HUES64 (cell line): Measurements from ENCODE around the gene ATG5.

Source experiments
- H3K27ac ChIP-seq: 2 replicates; pipeline ENCODE4 v1.7.0; 2013; ENCODE audit warnings: low read depth, low read length, inconsistent platforms
- H3K27me3 ChIP-seq: 2 replicates; pipeline ENCODE4 v1.6.1; 2013; ENCODE audit warnings: mild to moderate bottlenecking, low read length; ENCODE audit not compliant: insufficient read depth
- H3K36me3 ChIP-seq: 2 replicates; pipeline ENCODE4 v1.6.1; 2013; ENCODE audit warnings: mild to moderate bottlenecking, low read length; ENCODE audit not compliant: insufficient read depth
- H3K4me1 ChIP-seq: 2 replicates; pipeline ENCODE4 v1.6.1; 2013; ENCODE audit warnings: mild to moderate bottlenecking, low read length, moderate library complexity; ENCODE audit not compliant: insufficient read depth
- H3K4me3 ChIP-seq: 2 replicates; pipeline ENCODE4 v1.5.1; 2013; ENCODE audit warnings: mild to moderate bottlenecking, low read length, moderate library complexity
- H3K9ac ChIP-seq: 2 replicates; pipeline ENCODE4 v1.6.1; 2013; ENCODE audit warnings: mild to moderate bottlenecking, low read depth, low read length
- H3K9me3 ChIP-seq: 2 replicates; pipeline ENCODE4 v1.6.1; 2013; ENCODE audit warnings: low read depth, low read length; ENCODE audit not compliant: insufficient read depth
- WGBS: fragments of 150-250, 120-280 bp; methylation state at CpG from one replicate; pipeline ENCODE4 v1.1.7; 2013; ENCODE audit warnings: missing lambda C conversion rate; 5-methylcytosine and 5-hydroxymethylcytosine counted together

The ATG5 gene

DNA sequence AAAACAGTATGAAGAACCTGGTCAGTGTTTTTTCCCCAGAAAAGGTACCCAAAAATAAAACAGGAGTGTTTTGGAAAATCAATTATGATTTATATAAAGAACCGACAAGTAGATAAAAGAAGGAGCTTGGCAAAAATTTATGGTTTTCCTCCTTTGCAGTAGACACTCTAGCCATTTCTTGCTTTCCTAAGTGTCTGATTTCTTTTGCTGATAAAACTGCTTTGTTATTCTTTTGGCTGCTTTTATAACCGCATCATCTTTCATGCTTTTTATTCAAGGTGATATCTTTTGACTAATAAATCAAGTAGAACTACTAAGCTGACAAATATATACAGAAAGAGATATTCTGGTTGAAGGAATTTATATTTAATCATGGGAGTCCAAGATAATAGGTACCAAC is 16.6 kb downstream of the ATG5 start:
- Histone ChIP-seq H3K9me3 (no peaks in the 10 kb centered on the region), H3K4me3 (no peak overlapping the region), H3K27ac (no peak overlapping the region), H3K27me3 (no peaks in the 10 kb centered on the region), H3K36me3 (peaks cover 34% of the 10 kb centered on the region), H3K4me1 (peaks cover 9% of the 10 kb centered on the region; the same call in 1 of the 2 replicates), H3K9ac (no peak overlapping the region)
- 90% methylated on average over 2 of the region's 2 CpGs for WGBS

DNA sequence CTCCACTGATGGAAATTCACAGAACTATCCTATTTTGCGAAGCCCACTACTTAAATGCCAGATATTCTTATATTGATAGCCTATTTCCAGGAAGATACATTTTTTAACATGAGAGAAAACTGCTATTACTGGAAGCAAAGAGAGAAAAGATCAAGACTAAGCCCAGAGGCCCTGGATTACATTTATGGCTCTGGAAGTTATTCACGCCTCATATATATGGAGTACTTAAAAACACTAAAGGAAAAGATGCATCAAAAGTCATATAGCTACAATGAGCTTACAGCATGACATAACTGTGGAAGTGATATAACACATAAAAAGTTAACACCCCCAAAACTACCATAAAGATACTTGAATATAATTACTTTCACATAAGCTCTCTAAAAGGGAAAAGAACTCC is 19.8 kb downstream of the ATG5 start:
- peaks cover 9% of the 10 kb centered on the region; the same call in 1 of the 2 replicates for H3K4me1 ChIP-seq
- H3K36me3 ChIP-seq = peaks cover 20% of the 10 kb centered on the region
- H3K4me3 ChIP-seq = no peak overlapping the region
- H3K27me3 ChIP-seq = no peaks in the 10 kb centered on the region
- 100% methylated on average over 1 of the region's 2 CpGs for WGBS
- no peak overlapping the region for H3K9ac ChIP-seq
- H3K27ac ChIP-seq = no peak overlapping the region
- H3K9me3 ChIP-seq = no peaks in the 10 kb centered on the region

DNA sequence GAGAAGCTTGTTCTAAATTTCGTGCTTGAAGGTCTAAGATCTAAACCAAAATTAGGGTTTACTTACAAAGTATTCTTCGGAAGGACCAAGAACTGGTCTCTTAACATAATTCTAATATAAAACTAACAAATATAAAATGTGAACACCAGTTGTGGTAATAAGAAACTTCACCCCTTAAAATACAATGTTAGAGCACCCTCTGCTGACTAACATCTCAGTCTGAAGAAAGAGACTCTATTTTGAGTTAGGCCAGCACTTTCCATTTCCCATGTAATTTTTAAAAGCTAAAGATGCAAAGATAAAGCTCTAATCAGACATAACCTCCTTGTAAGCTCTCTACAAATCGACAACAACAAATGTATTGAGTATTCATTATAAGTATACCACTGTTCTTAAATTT is 24.6 kb downstream of the ATG5 start:
- whole genome bisulfite sequencing = 95% methylated on average over 2 of the region's 3 CpGs
- no peak overlapping the region for H3K27ac ChIP-seq
- H3K4me3 ChIP-seq = no peak overlapping the region
- no peaks in the 10 kb centered on the region for H3K36me3 ChIP-seq
- H3K9me3 ChIP-seq = no peaks in the 10 kb centered on the region
- H3K4me1 ChIP-seq = no peaks in the 10 kb centered on the region
- no peak overlapping the region for H3K9ac ChIP-seq
- H3K27me3 ChIP-seq = no peaks in the 10 kb centered on the region

DNA sequence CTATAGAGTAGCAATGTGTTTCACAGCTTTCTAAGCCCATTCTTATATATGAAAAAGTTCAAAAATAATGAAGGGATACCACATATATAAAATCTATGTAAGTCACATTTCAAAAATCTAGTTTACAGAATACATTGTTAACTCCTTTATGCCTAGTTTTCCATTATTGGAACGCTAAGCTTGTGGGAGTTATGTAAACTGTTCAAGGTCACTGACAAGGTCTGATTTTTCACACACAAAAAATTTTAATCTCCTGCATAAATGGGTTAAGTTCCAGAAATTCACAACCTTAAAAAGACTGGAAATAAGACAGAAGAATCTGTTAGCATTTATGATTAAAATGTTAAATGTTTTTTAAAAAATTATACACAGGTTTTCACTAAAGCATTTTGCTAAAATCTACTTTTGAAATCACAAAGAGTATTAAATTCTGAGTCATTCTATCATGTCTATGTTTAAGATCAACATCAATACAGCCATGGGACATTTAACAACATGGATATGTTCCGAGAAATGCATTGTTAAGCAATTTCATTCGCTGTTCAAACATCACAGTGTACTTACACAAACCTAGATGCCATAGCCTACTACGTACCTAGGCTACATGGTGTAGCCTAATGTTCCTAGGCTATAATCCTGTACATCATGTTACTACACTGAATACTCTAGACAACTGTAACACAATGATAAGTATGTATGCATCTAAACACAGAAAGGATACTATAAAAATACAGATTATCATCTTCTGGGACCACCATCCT is 25.4 kb downstream of the ATG5 start:
- Histone ChIP-seq H3K27me3 (no peaks in the 10 kb centered on the region), H3K36me3 (no peaks in the 10 kb centered on the region), H3K4me1 (no peaks in the 10 kb centered on the region), H3K9ac (no peak overlapping the region), H3K9me3 (no peaks in the 10 kb centered on the region), H3K4me3 (no peak overlapping the region), H3K27ac (no peak overlapping the region)
- 98% methylated on average over 3 of the region's 4 CpGs for WGBS

DNA sequence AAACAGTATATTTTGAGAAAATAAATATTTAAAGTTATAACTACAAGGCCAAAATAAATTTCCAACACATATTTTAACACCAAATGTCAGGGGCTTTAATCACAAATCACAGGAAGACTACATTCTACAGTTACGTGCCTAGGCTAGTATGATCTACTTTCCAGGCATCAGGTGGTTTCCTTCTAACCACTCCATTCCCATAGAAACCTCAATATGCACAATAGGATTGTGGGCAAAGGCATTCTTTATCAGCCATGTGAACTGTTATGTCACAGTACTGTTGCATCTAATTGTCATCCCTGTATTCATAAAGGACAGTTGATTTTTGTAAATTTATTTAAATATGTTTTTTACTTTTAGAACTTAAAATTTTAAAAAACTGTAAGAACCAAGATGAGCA is 32.4 kb downstream of the ATG5 start:
- Histone ChIP-seq H3K27me3 (no peaks in the 10 kb centered on the region), H3K9me3 (no peaks in the 10 kb centered on the region), H3K9ac (no peak overlapping the region), H3K27ac (no peak overlapping the region), H3K4me1 (no peaks in the 10 kb centered on the region), H3K36me3 (peaks cover 29% of the 10 kb centered on the region), H3K4me3 (no peak overlapping the region)
- 92% methylated on average over 1 of the region's 1 CpG for WGBS

DNA sequence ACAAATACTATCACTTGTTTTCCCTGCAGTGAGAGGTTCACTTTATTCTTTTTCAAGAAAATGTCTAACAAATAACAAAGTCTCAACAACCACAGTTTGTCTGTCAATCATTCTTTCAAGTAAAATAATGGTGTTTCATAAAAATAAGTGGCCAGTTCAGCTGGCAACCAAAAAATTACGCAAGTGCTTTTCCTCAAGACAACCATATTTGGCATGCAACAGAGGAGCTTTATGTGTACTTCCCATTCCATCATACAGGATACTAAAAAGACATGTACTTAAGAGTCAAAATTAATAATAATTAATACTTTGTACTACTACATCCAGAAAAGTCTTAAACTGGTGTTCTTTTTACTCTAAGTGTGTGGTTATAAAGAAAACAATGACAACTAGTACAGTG is 34.6 kb downstream of the ATG5 start:
- Histone ChIP-seq H3K9ac (no peak overlapping the region), H3K27ac (no peak overlapping the region), H3K4me1 (peaks cover 12% of the 10 kb centered on the region), H3K27me3 (no peaks in the 10 kb centered on the region), H3K9me3 (no peaks in the 10 kb centered on the region), H3K36me3 (peaks cover 29% of the 10 kb centered on the region), H3K4me3 (no peak overlapping the region)
- WGBS = 100% methylated on average over 1 of the region's 1 CpG

DNA sequence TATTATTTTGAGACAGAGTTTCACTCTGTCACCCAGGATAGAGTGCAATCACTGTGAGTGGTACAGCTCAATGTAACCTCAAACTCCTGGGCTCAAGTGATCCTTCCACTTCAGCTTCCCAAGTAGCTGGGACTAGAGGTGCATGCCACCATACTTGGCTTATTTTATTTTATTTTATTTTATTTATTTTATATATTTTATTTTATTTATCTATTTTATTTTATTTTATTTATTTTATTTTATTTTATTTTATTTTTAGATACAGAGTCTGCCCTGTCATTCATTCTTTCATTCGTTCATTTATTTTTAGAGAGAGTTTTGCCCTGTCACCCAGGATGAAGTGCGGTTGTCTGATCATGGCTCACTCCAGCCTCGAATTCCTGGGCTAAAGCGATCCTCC is 35.5 kb downstream of the ATG5 start:
- Histone ChIP-seq H3K4me1 (peaks cover 12% of the 10 kb centered on the region), H3K27ac (no peak overlapping the region), H3K36me3 (peaks cover 29% of the 10 kb centered on the region), H3K27me3 (no peaks in the 10 kb centered on the region), H3K9me3 (no peaks in the 10 kb centered on the region), H3K9ac (no peak overlapping the region), H3K4me3 (no peak overlapping the region)
- WGBS = 98% methylated on average over 4 of the region's 4 CpGs

DNA sequence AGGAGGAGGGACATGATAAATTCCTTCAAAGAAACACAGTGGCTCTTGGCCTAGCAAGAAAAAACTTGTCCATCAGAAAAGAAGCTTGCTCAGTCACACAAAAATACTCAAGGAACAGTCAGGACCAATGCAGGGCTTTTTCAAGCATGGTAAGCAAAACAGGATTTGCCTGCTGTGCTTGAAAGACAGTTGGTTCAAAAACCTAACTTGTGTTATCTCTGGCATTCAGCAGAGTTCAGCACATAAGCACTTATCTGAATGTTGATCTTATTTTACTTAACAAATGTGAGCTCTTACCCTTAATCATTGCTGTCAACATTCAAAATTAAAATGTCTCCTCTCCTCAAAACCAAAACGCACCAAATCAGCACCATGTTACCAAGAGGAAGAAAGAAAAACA is 38.3 kb downstream of the ATG5 start:
- Histone ChIP-seq H3K9ac (no peak overlapping the region), H3K36me3 (peaks cover 20% of the 10 kb centered on the region), H3K27me3 (no peaks in the 10 kb centered on the region), H3K4me3 (no peak overlapping the region), H3K4me1 (peaks cover 12% of the 10 kb centered on the region), H3K9me3 (no peaks in the 10 kb centered on the region), H3K27ac (no peak overlapping the region)
- WGBS = 80% methylated on average over 1 of the region's 1 CpG

DNA sequence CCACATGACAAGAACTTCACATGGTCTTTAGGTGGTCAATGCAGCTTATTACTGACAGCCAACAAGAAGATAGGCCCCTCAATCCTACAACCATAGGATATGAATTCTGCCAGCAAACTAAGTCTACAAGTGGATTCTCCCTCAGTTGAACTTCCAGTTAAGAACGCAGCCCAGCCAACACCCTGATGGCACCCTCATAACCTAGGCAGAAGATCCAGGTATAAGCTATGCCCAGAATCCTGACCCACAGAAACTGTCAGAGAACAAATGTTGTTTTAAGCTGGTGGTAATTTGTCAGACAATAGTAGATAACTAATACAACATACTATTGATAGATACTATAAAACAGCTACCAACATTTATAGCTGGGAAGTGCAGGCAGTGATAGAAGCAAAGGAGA is 38.8 kb downstream of the ATG5 start:
- Histone ChIP-seq H3K9me3 (no peaks in the 10 kb centered on the region), H3K9ac (no peak overlapping the region), H3K4me1 (peaks cover 12% of the 10 kb centered on the region), H3K4me3 (no peak overlapping the region), H3K27ac (no peak overlapping the region), H3K36me3 (peaks cover 15% of the 10 kb centered on the region), H3K27me3 (no peaks in the 10 kb centered on the region)
- WGBS = 97% methylated on average over 1 of the region's 1 CpG

DNA sequence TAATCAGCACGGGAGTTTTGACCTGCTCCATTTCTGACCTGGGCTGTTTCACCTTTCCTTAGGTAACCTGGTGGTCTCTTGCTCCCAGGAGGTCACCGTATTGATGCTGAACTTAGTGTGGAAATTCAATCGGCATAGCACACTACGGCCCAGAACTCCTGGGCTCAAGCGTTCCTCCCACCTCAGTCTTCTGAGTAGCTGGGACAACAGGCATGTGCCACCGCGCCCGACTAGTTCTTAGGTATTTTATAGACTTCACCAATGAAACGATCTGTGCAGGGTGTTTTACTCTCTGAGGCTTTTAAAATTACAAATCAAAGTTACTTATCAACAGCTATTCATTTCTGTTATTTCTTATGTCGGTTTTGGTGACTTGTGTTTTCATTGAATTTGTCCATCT is 42.1 kb downstream of the ATG5 start:
- no peaks in the 10 kb centered on the region for H3K9me3 ChIP-seq
- H3K27ac ChIP-seq = no peak overlapping the region
- H3K4me1 ChIP-seq = peaks cover 12% of the 10 kb centered on the region
- peaks cover 16% of the 10 kb centered on the region for H3K36me3 ChIP-seq
- WGBS = 96% methylated on average over 9 of the region's 10 CpGs
- no peaks in the 10 kb centered on the region for H3K27me3 ChIP-seq
- H3K9ac ChIP-seq = no peak overlapping the region
- no peak overlapping the region for H3K4me3 ChIP-seq

DNA sequence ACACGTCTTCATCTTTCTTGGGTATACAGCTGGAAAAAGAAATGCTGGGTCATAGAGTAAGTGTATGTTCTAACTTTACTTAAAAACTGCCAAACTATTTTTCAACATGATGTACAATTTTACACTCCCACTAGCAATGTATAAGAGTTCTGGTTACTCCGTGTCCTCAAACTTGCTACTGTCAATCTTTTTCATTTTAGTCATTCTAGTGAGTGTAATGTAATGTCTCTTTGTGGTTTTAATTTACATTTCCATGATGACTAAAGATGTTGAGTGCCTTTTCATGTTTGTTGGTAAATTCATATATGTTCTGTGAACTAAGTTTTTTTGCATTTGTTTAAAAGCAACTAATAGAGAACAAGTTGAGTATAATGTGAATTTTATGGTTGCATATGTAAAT is 43.9 kb downstream of the ATG5 start:
- Histone ChIP-seq H3K9me3 (no peaks in the 10 kb centered on the region), H3K36me3 (peaks cover 22% of the 10 kb centered on the region), H3K4me3 (no peak overlapping the region), H3K4me1 (peaks cover under 1% of the 10 kb centered on the region; the same call in 1 of the 2 replicates), H3K9ac (no peak overlapping the region), H3K27ac (no peak overlapping the region), H3K27me3 (no peaks in the 10 kb centered on the region)
- 100% methylated on average over 1 of the region's 2 CpGs for WGBS

DNA sequence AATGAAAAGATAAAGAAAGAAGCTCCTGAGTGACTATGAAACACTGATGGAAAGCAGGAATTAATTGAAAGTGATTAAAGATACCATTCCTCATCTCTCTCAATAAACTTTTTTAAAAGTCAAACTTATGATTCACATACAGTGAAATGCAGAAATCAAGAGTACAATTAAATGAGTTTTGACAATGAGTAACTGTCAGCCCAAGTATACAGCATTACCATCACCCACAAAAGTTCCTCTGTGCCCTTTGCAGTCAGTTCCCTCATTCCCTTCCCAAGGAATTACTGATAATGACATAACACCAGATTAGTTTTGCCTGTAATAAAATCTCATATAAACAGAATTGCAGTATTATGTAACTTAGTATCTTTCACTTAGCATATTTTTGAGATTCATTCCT is 44.5 kb downstream of the ATG5 start:
- H3K27me3 ChIP-seq = no peaks in the 10 kb centered on the region
- no peak overlapping the region for H3K9ac ChIP-seq
- no peak overlapping the region for H3K4me3 ChIP-seq
- no peak overlapping the region for H3K27ac ChIP-seq
- no peaks in the 10 kb centered on the region for H3K4me1 ChIP-seq
- H3K9me3 ChIP-seq = no peaks in the 10 kb centered on the region
- H3K36me3 ChIP-seq = peaks cover 22% of the 10 kb centered on the region
